HEK293 (cell line): Measurements from ENCODE around the gene RUNX1.
A peak's percentile ranks its signal among the peaks of the same experiment; 100 is the strongest.

Source experiments
- CTCF ChIA-PET: fragments of 350-600 bp; formaldehyde crosslinking; extraction: SDS; loops from one replicate; lab custom pipeline; 2021; ENCODE audit warnings: antibody characterized with exemption; lab: Yijun Ruan, JAX
- POLR2A ChIA-PET: fragments of 300-600 bp; formaldehyde crosslinking; extraction: SDS; loops from one replicate; lab custom pipeline; 2020; ENCODE audit warnings: antibody characterized with exemption, inconsistent platforms; lab: Yijun Ruan, JAX
- H3K27ac ChIP-seq: fragments of 200-500 bp; sonication (Bioruptor generic); 2 replicates; pipeline ENCODE4 v1.5.1; 2014; ENCODE audit warnings: low read depth, low read length, control low read depth, inconsistent platforms; ENCODE audit errors: extremely low read depth
- H3K36me3 ChIP-seq, 2 experiments: fragments of 200-500 bp in 1 of 2; sonication (Bioruptor generic) in 1 of 2; 1 replicate in 1 of 2; 2 replicates in 1 of 2; pipeline ENCODE4 v1.5.1; 2014 to 2017; ENCODE audit warnings: inconsistent platforms in 2 of 2, low read length in 2 of 2; ENCODE audit not compliant: control insufficient read depth in 2 of 2, insufficient read depth in 1 of 2
- H3K4me1 ChIP-seq: fragments of 200-500 bp; sonication (Bioruptor generic); 2 replicates; pipeline ENCODE4 v1.5.1; 2014; ENCODE audit warnings: mild to moderate bottlenecking, low read length, inconsistent platforms; ENCODE audit not compliant: control insufficient read depth, insufficient read depth
- H3K4me3 ChIP-seq: 2 replicates; pipeline ENCODE4 v1.5.1; 2011; ENCODE audit warnings: low read depth, mild to moderate bottlenecking, control low read depth, low read length, moderate library complexity
- H3K9me3 ChIP-seq: fragments of 200-500 bp; sonication (Bioruptor generic); 2 replicates; pipeline ENCODE4 v1.5.1; 2014; ENCODE audit warnings: low read depth, low read length, inconsistent platforms; ENCODE audit not compliant: control insufficient read depth, insufficient read depth
- FEZF1 ChIP-seq: fragments of 450-650 bp; formaldehyde crosslinking; IDR thresholded peaks from 2 replicates; pipeline ENCODE4 v1.5.1; 2016; ENCODE audit warnings: missing biosample characterization, missing genetic modification characterization
- IKZF3 ChIP-seq: fragments of 450-650 bp; IDR thresholded peaks from 2 replicates; pipeline ENCODE4 v1.5.0; 2018; ENCODE audit warnings: missing biosample characterization, mild to moderate bottlenecking, missing genetic modification characterization, moderate library complexity
- OSR2 ChIP-seq: fragments of 450-650 bp; formaldehyde crosslinking; IDR thresholded peaks from 2 replicates; pipeline ENCODE4 v1.5.1; 2016; ENCODE audit warnings: missing biosample characterization, missing genetic modification characterization
- OVOL3 ChIP-seq: fragments of 450-650 bp; formaldehyde crosslinking; IDR thresholded peaks from 2 replicates; pipeline ENCODE4 v1.5.1; 2016; ENCODE audit warnings: missing biosample characterization, missing genetic modification characterization
- TCF7L2 ChIP-seq: IDR thresholded peaks from 2 replicates; pipeline ENCODE4 v1.6.1; 2011; ENCODE audit warnings: low read depth, mild to moderate bottlenecking, inconsistent platforms, low read length, moderate library complexity, borderline replicate concordance
- ZIC2 ChIP-seq: fragments of 450-650 bp; formaldehyde crosslinking; IDR thresholded peaks from 2 replicates; pipeline ENCODE4 v1.5.1; 2016; ENCODE audit warnings: missing biosample characterization, missing genetic modification characterization
- ZNF354C ChIP-seq: fragments of 450-650 bp; formaldehyde crosslinking; IDR thresholded peaks from 2 replicates; pipeline ENCODE4 v1.5.1; 2016; ENCODE audit warnings: missing biosample characterization, missing genetic modification characterization, low read depth, borderline replicate concordance
- ZNF561 ChIP-seq: fragments of 450-650 bp; IDR thresholded peaks from 2 replicates; pipeline ENCODE4 v1.5.1; 2018; ENCODE audit warnings: missing biosample characterization, missing genetic modification characterization, borderline replicate concordance
- TF ChIP-seq, protein P1 (sequence below): fragments of 450-650 bp; formaldehyde crosslinking; IDR thresholded peaks from 2 replicates; pipeline ENCODE4 v1.5.1; 2017; ENCODE audit warnings: missing biosample characterization, missing genetic modification characterization
- TF ChIP-seq, protein P2 (sequence below): fragments of 450-650 bp; IDR thresholded peaks from 2 replicates; pipeline ENCODE4 v1.5.1; 2018; ENCODE audit warnings: missing biosample characterization, mild to moderate bottlenecking, missing genetic modification characterization
- TF ChIP-seq, protein P3 (sequence below): fragments of 450-650 bp; formaldehyde crosslinking; IDR thresholded peaks from 2 replicates; pipeline ENCODE4 v1.5.1; 2016; ENCODE audit warnings: missing biosample characterization, missing genetic modification characterization
- TF ChIP-seq, protein P4 (sequence below): fragments of 450-650 bp; formaldehyde crosslinking; conservative IDR thresholded peaks from 2 replicates; pipeline ENCODE4 v1.5.1; 2016; ENCODE audit warnings: low read depth, missing biosample characterization, missing genetic modification characterization
- TF ChIP-seq, protein P5 (sequence below): fragments of 450-650 bp; formaldehyde crosslinking; IDR thresholded peaks from 2 replicates; pipeline ENCODE4 v1.5.1; 2017; ENCODE audit warnings: missing biosample characterization, missing genetic modification characterization
- TF ChIP-seq, protein P6 (sequence below): fragments of 450-650 bp; formaldehyde crosslinking; IDR thresholded peaks from 2 replicates; pipeline ENCODE4 v1.5.1; 2017; ENCODE audit warnings: missing biosample characterization, missing genetic modification characterization

RUNX1 gene

DNA sequence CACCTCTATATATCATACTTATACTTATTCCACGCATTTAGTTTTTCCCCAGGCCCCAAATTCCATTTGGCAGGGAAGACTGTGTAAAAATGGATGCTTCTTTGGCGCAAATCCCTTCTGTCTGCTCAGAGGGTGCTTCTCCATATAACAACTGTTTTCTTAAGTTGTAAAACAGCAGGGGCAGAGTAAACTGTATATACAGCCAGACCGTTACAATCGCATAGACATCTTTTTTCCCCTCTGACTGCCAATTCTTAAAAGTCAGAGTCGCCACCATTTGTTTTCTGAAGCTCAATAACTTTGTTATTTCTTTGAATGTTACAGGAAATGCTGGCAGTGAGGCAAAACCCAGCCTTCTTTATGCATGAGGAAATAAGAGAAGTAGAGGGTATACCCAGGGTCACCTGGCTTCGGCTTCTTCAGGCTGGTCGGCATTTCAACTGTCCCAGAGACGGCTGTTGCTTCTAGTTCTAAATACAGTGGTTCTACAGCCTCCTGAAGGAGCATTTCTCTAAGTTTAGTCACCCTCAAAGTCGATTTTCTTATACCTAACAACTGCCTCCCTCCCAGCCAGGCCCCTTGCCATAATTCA, 191.9 kb downstream of the RUNX1 start:
- CTCF ChIA-PET: interaction anchor here (0.5 to 2.6 kb wide), 4 partner anchors 9 to 32 kb away, joined by 3 to 10 read pairs (median 4); no protein-coding TSS in a partner anchor
- TF ChIP-seq, protein P1, sequence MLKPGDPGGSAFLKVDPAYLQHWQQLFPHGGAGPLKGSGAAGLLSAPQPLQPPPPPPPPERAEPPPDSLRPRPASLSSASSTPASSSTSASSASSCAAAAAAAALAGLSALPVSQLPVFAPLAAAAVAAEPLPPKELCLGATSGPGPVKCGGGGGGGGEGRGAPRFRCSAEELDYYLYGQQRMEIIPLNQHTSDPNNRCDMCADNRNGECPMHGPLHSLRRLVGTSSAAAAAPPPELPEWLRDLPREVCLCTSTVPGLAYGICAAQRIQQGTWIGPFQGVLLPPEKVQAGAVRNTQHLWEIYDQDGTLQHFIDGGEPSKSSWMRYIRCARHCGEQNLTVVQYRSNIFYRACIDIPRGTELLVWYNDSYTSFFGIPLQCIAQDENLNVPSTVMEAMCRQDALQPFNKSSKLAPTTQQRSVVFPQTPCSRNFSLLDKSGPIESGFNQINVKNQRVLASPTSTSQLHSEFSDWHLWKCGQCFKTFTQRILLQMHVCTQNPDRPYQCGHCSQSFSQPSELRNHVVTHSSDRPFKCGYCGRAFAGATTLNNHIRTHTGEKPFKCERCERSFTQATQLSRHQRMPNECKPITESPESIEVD (tag by site-specific recombination): peak; percentile 80
- TF ChIP-seq TCF7L2: peak; percentile 18; the same call in 1 of the 2 replicates
- TF ChIP-seq ZIC2 (tag by site-specific recombination): peak; percentile 52
- TF ChIP-seq, protein P2, sequence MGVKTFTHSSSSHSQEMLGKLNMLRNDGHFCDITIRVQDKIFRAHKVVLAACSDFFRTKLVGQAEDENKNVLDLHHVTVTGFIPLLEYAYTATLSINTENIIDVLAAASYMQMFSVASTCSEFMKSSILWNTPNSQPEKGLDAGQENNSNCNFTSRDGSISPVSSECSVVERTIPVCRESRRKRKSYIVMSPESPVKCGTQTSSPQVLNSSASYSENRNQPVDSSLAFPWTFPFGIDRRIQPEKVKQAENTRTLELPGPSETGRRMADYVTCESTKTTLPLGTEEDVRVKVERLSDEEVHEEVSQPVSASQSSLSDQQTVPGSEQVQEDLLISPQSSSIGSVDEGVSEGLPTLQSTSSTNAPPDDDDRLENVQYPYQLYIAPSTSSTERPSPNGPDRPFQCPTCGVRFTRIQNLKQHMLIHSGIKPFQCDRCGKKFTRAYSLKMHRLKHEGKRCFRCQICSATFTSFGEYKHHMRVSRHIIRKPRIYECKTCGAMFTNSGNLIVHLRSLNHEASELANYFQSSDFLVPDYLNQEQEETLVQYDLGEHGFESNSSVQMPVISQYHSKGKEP (tag by site-specific recombination): 0 out of 2 replicates have a peak, but pooled peaks have one; percentile 16
- peak; percentile 94 for TF ChIP-seq ZNF561 (tag by site-specific recombination)
- peak; percentile 74 for TF ChIP-seq IKZF3 (tag by site-specific recombination)
- TF ChIP-seq, protein P3, sequence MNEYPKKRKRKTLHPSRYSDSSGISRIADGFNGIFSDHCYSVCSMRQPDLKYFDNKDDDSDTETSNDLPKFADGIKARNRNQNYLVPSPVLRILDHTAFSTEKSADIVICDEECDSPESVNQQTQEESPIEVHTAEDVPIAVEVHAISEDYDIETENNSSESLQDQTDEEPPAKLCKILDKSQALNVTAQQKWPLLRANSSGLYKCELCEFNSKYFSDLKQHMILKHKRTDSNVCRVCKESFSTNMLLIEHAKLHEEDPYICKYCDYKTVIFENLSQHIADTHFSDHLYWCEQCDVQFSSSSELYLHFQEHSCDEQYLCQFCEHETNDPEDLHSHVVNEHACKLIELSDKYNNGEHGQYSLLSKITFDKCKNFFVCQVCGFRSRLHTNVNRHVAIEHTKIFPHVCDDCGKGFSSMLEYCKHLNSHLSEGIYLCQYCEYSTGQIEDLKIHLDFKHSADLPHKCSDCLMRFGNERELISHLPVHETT (tag by site-specific recombination): no peak
- TF ChIP-seq, protein P4, sequence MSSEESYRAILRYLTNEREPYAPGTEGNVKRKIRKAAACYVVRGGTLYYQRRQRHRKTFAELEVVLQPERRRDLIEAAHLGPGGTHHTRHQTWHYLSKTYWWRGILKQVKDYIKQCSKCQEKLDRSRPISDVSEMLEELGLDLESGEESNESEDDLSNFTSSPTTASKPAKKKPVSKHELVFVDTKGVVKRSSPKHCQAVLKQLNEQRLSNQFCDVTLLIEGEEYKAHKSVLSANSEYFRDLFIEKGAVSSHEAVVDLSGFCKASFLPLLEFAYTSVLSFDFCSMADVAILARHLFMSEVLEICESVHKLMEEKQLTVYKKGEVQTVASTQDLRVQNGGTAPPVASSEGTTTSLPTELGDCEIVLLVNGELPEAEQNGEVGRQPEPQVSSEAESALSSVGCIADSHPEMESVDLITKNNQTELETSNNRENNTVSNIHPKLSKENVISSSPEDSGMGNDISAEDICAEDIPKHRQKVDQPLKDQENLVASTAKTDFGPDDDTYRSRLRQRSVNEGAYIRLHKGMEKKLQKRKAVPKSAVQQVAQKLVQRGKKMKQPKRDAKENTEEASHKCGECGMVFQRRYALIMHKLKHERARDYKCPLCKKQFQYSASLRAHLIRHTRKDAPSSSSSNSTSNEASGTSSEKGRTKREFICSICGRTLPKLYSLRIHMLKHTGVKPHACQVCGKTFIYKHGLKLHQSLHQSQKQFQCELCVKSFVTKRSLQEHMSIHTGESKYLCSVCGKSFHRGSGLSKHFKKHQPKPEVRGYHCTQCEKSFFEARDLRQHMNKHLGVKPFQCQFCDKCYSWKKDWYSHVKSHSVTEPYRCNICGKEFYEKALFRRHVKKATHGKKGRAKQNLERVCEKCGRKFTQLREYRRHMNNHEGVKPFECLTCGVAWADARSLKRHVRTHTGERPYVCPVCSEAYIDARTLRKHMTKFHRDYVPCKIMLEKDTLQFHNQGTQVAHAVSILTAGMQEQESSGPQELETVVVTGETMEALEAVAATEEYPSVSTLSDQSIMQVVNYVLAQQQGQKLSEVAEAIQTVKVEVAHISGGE (tag by site-specific recombination): no peak
- peak; percentile 74 for TF ChIP-seq OSR2 (tag by site-specific recombination)
- TF ChIP-seq, protein P5, sequence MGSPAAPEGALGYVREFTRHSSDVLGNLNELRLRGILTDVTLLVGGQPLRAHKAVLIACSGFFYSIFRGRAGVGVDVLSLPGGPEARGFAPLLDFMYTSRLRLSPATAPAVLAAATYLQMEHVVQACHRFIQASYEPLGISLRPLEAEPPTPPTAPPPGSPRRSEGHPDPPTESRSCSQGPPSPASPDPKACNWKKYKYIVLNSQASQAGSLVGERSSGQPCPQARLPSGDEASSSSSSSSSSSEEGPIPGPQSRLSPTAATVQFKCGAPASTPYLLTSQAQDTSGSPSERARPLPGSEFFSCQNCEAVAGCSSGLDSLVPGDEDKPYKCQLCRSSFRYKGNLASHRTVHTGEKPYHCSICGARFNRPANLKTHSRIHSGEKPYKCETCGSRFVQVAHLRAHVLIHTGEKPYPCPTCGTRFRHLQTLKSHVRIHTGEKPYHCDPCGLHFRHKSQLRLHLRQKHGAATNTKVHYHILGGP: 0 out of 2 replicates have a peak, but pooled peaks have one; percentile 17
- TF ChIP-seq, protein P6, sequence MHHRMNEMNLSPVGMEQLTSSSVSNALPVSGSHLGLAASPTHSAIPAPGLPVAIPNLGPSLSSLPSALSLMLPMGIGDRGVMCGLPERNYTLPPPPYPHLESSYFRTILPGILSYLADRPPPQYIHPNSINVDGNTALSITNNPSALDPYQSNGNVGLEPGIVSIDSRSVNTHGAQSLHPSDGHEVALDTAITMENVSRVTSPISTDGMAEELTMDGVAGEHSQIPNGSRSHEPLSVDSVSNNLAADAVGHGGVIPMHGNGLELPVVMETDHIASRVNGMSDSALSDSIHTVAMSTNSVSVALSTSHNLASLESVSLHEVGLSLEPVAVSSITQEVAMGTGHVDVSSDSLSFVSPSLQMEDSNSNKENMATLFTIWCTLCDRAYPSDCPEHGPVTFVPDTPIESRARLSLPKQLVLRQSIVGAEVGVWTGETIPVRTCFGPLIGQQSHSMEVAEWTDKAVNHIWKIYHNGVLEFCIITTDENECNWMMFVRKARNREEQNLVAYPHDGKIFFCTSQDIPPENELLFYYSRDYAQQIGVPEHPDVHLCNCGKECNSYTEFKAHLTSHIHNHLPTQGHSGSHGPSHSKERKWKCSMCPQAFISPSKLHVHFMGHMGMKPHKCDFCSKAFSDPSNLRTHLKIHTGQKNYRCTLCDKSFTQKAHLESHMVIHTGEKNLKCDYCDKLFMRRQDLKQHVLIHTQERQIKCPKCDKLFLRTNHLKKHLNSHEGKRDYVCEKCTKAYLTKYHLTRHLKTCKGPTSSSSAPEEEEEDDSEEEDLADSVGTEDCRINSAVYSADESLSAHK: peak; percentile 66; the same call in 1 of the 2 replicates
- TF ChIP-seq OVOL3 (tag by site-specific recombination): peak; percentile 99
- TF ChIP-seq FEZF1 (tag by site-specific recombination): peak; percentile 86
- TF ChIP-seq ZNF354C (tag by site-specific recombination): no peak
- Histone ChIP-seq H3K27ac (peak overlapping the region; percentile 34; the same call in 1 of the 2 replicates), H3K36me3 (peaks cover 3 to 11% of the 10 kb centered on the region in 2 experiments; a peak in 2 of 3 replicates), H3K9me3 (no peaks in the 10 kb centered on the region), H3K4me1 (peaks cover 11% of the 10 kb centered on the region), H3K4me3 (no peak overlapping the region)
- POLR2A ChIA-PET: interaction anchor here (0.6 kb wide), 1 partner anchor 267 kb away, joined by 4 read pairs; no protein-coding TSS in a partner anchor
